ENCODE measurements around the gene KSR1.

GRCh38 chr17:27576477-27577083, 120.3 kb downstream of the KSR1 start:
- TF ChIP-seq CTCF (IDR thresholded peaks at IDR 0.05): no peak
- no peak for TF ChIP-seq POLR2A (IDR thresholded peaks at IDR 0.05)
- TF ChIP-seq POLR2AphosphoS5 (IDR thresholded peaks at IDR 0.05): no peak
- no peak for TF ChIP-seq EP300 (IDR thresholded peaks at IDR 0.05)
